ENCODE data around the gene KIF9.
"Not testable (repeated sequence)": the region's sequence is repeated elsewhere in the genome, so short reads cannot be mapped to it uniquely, and the experiment has no call there.

The KIF9 gene

GRCh38 chr3:47223755-47224154 is 58.8 kb downstream of the KIF9 start:
- no peak overlapping the region for H3K4me3 ChIP-seq (ENCODE audit: control insufficient read depth, low read depth, low read length)
- DNase-seq (ENCODE audit: low read depth), result no peak
- no peak for TF ChIP-seq CTCF (conservative IDR thresholded peaks at IDR 0.05; ENCODE audit: control insufficient read depth, insufficient read depth, low read depth, low read length)

DNA sequence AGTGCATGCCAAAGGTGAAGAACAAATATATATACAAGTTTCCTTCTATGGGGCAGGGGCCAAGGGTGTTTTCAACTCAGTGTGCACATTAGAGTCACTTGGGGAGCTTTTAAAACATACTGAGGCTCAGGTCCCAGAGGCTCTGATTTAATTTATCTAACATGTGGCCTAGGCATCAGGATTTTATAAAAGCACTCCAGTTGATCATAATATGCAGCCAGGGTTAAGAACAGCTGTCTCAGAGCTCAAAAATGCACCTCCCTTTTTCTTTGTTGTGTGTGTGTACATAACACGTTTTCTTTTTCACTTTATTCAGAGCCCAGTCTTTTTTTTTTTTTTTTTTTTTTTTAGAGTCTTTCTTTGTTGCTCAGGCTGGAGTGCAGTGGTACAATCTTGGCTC is 60.8 kb downstream of the KIF9 start:
- no peak for TF ChIP-seq CTCF (conservative IDR thresholded peaks at IDR 0.05; ENCODE audit: control insufficient read depth, insufficient read depth, low read depth, low read length)
- no peak overlapping the region for H3K4me3 ChIP-seq (ENCODE audit: control insufficient read depth, low read depth, low read length)
- DNase-seq (ENCODE audit: low read depth), result no peak

DNA sequence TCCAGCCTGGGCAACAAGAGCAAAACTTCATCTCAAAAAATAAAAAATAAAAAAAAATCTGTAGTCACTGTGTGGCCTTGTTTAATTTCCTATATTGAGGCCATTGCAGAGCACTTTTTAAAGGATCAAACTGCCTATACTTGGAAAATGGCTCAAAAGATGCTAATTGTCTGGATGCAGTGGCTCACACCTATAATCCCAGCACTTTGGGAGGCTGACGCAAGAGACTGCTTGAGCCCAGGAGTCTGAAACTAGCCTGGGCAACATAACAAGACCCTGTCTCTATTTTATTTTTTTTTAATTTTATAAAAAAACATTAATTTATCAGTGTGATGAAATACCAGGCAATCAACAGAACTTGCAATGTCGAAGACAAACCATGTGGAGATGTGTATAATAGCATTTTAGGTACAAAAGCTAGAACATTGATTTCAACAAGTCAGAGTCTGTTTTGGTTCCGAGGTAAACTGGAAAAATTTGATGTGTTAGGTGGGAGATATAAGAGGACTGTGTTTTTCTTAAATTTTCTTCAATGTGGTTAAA is 71.7 kb downstream of the KIF9 start:
- TF ChIP-seq CTCF (conservative IDR thresholded peaks at IDR 0.05; ENCODE audit: control insufficient read depth, insufficient read depth, low read depth, low read length), result no peak
- DNase-seq (ENCODE audit: low read depth), result no peak
- H3K4me3 ChIP-seq (ENCODE audit: control insufficient read depth, low read depth, low read length), result no peak overlapping the region

DNA sequence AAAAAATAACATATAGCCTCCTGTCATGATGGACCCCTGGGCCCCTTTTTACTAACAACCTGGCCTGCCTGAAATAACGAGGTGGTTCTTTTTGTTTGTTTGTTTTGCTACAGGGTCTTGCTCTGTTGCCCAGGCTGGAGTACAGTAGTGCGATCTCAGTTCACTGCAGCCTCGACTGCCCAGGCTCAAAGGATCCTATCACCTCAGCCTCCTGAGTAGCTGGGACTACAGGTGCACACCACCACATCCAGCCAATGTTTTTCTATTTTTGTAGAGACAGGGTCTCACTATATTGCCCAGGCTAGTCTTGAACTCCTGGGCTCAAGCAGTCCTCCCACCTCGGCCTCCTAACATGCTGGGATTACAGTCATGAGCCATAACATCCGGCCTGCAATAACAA is 76.6 kb downstream of the KIF9 start:
- not testable (repeated sequence) for DNase-seq (ENCODE audit: low read depth); H3K4me3 ChIP-seq (ENCODE audit: control insufficient read depth, low read depth, low read length)

DNA sequence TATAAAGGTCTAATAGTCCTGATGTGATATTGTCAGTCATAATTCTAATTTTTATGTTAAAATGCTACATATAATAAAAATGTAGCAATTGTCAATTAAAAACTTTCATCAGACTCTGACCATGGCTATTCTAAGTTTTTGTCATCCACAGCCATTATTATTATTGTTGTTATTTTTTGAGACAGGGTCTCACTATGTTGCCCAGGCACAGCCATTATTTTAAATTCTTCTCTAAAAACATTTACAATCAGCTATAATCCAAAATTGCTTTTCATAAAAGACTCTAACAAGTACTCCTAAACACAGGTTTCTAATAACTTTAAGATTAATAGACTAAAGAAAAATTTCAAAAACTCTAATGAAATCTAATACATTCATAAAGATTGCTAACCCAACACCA is 77.7 kb downstream of the KIF9 start:
- no peak overlapping the region for H3K4me3 ChIP-seq (ENCODE audit: control insufficient read depth, low read depth, low read length)
- no peak for DNase-seq (ENCODE audit: low read depth)
- no peak for TF ChIP-seq CTCF (conservative IDR thresholded peaks at IDR 0.05; ENCODE audit: control insufficient read depth, insufficient read depth, low read depth, low read length)

DNA sequence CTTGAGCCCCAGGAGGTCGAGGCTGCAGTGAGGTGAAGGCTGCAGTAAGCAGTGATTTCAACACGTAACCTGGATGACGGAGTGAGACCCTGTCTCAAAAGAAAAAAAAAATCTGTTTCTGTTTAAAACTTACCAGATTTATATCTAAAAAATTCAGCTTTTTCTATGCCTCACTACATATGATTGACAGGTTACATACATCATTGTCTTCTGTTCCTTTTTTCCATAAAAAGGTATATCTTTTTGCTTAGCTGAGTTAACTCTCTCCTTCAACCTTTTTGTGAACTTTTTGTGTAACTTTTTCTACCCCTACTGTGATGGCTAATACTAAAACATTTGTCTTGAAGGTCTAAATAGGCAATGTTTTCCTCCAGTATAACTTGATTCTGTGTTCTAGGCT is 80.1 kb downstream of the KIF9 start:
- no peak overlapping the region for H3K4me3 ChIP-seq (ENCODE audit: control insufficient read depth, low read depth, low read length)
- no peak for DNase-seq (ENCODE audit: low read depth)
- TF ChIP-seq CTCF (conservative IDR thresholded peaks at IDR 0.05; ENCODE audit: control insufficient read depth, insufficient read depth, low read depth, low read length), result no peak

GRCh38 chr3:47197287-47197686 is 85.3 kb downstream of the KIF9 start:
- no peak for TF ChIP-seq CTCF (conservative IDR thresholded peaks at IDR 0.05; ENCODE audit: control insufficient read depth, insufficient read depth, low read depth, low read length)
- DNase-seq (ENCODE audit: low read depth), result no peak
- H3K4me3 ChIP-seq (ENCODE audit: control insufficient read depth, low read depth, low read length), result no peak overlapping the region

Measured in fibroblast of mammary gland (primary cell).